A549 (cell line): Measurements from ENCODE around the gene VWA5B1. TPM values are rescaled to one million over a fixed set of nuclear protein-coding genes. Genes with fewer than 3 reads are reported as not detected.

Experiments
- ATAC-seq, 2 experiments: fragments of 200-7000 bp in 1 of 2; fragments of >200 bp in 1 of 2; cut with Nextera tagmentation in 1 of 2; cut with Tn5 transposase in 1 of 2; 3 replicates each; pipeline versions ENCODE4 v1.8.0 to v1.9.1; 2018 to 2020; ENCODE audit warnings: mild to moderate bottlenecking in 1 of 2, moderate library complexity in 1 of 2
- CTCF ChIA-PET: fragments of 300-600 bp; sonication (Branson Sonifier 250); formaldehyde crosslinking; extraction: SDS; loops from one replicate; lab custom pipeline; 2021; ENCODE audit warnings: antibody characterized with exemption, inconsistent platforms; lab: Yijun Ruan, JAX
- POLR2A ChIA-PET: fragments of 350-600 bp; formaldehyde crosslinking; extraction: SDS; loops from one replicate; lab custom pipeline; 2021; ENCODE audit warnings: antibody characterized with exemption, inconsistent platforms; lab: Yijun Ruan, JAX
- DNase-seq, 2 experiments: peaks; one replicate each; pipeline versions ENCODE4 v3.0.0 to v3.0.0-alpha.2; 2011 to 2016; ENCODE audit warnings: low read depth in 1 of 2, low spot score in 1 of 2
- FAIRE-seq: peaks from 2 replicates; lab custom pipeline; 2011; peaks lifted over from hg19 to GRCh38; lab: Jason Lieb, UNC
- H3K27ac ChIP-seq, 2 experiments: fragments of >200 bp; sonication (Bioruptor Twin); formaldehyde crosslinking; 3 replicates each; pipeline ENCODE4 v1.5.1; 2016 to 2017
- H3K4me1 ChIP-seq: fragments of >200 bp; sonication (Bioruptor Twin); formaldehyde crosslinking; 3 replicates; pipeline ENCODE4 v1.6.1; 2016
- H3K4me2 ChIP-seq: fragments of >200 bp; sonication (Bioruptor Twin); formaldehyde crosslinking; 3 replicates; pipeline ENCODE4 v1.6.1; 2016
- H3K4me3 ChIP-seq: fragments of >200 bp; sonication (Bioruptor Twin); formaldehyde crosslinking; 3 replicates; pipeline ENCODE4 v1.5.1; 2016
- H3K9me3 ChIP-seq: fragments of >200 bp; sonication (Bioruptor Twin); formaldehyde crosslinking; 3 replicates; pipeline ENCODE4 v1.6.1; 2016
- CBX8 ChIP-seq: fragments of 200-600 bp; sonication (generic); IDR thresholded peaks from 2 replicates; pipeline ENCODE4 v1.6.1; 2016
- EHF ChIP-seq: fragments of 250-450 bp; sonication (Bioruptor Pico); IDR thresholded peaks from 2 replicates; pipeline ENCODE4 v1.5.0; 2020; ENCODE audit warnings: mild to moderate bottlenecking
- EHMT2 ChIP-seq: fragments of 200-600 bp; sonication (generic); IDR thresholded peaks from 2 replicates; pipeline ENCODE4 v1.6.1; 2016; ENCODE audit warnings: antibody characterized with exemption, low read depth, mild to moderate bottlenecking, moderate library complexity
- FOSB ChIP-seq: fragments of 250-450 bp; sonication (Bioruptor Pico); IDR thresholded peaks from 2 replicates; pipeline ENCODE4 v1.5.0; 2020; ENCODE audit warnings: mild to moderate bottlenecking, moderate library complexity
- FOXS1 ChIP-seq: fragments of 250-450 bp; sonication (Bioruptor Pico); IDR thresholded peaks from 2 replicates; pipeline ENCODE4 v1.5.0; 2020; ENCODE audit warnings: mild to moderate bottlenecking, moderate library complexity
- GATA3 ChIP-seq: IDR thresholded peaks from 2 replicates; pipeline ENCODE4 v1.6.1; 2012; ENCODE audit warnings: borderline replicate concordance
- HEYL ChIP-seq: fragments of 250-450 bp; sonication (Bioruptor Pico); IDR thresholded peaks from 2 replicates; pipeline ENCODE4 v1.8.0; 2021; ENCODE audit warnings: mild to moderate bottlenecking, moderate library complexity
- HOXA7 ChIP-seq: fragments of 250-450 bp; sonication (Bioruptor Pico); IDR thresholded peaks from 2 replicates; pipeline ENCODE4 v1.5.0; 2020; ENCODE audit warnings: mild to moderate bottlenecking, moderate library complexity
- HOXB5 ChIP-seq: fragments of 250-450 bp; sonication (Bioruptor Pico); IDR thresholded peaks from 2 replicates; pipeline ENCODE4 v1.5.0; 2020; ENCODE audit warnings: mild to moderate bottlenecking, moderate library complexity
- KDM1A ChIP-seq: fragments of 200-600 bp; sonication (generic); IDR thresholded peaks from 2 replicates; pipeline ENCODE4 v1.6.1; 2016; ENCODE audit warnings: low read depth, mild to moderate bottlenecking
- KDM5A ChIP-seq: fragments of 200-600 bp; sonication (generic); IDR thresholded peaks from 2 replicates; pipeline ENCODE4 v1.6.1; 2016; ENCODE audit warnings: antibody characterized with exemption, mild to moderate bottlenecking
- MYC ChIP-seq: IDR thresholded peaks from 2 replicates; pipeline ENCODE4 v1.6.1; 2012; ENCODE audit warnings: mild to moderate bottlenecking, inconsistent platforms, low read length, improper control_type of control experiment, borderline replicate concordance
- NPAS2 ChIP-seq: fragments of 250-450 bp; sonication (Bioruptor Pico); IDR thresholded peaks from 2 replicates; pipeline ENCODE4 v1.8.0; 2022; ENCODE audit warnings: mild to moderate bottlenecking, moderate library complexity, borderline replicate concordance
- PHF8 ChIP-seq: fragments of 200-600 bp; sonication (generic); IDR thresholded peaks from 2 replicates; pipeline ENCODE4 v1.6.1; 2016; ENCODE audit warnings: low read depth, mild to moderate bottlenecking, antibody characterized with exemption, moderate library complexity, borderline replicate concordance
- POLR2AphosphoS2 ChIP-seq: conservative IDR thresholded peaks from 2 replicates; pipeline ENCODE4 v1.6.1; 2012; ENCODE audit warnings: low read length, improper control_type of control experiment, inconsistent platforms
- RAD21 ChIP-seq, 2 experiments: fragments of >200 bp in 1 of 2; sonication (Bioruptor Twin) in 1 of 2; formaldehyde crosslinking in 1 of 2; IDR thresholded peaks in 1 of 2; conservative IDR thresholded peaks in 1 of 2; 2 replicates in 1 of 2; 3 replicates in 1 of 2; pipeline ENCODE4 v1.6.1; 2012 to 2018; ENCODE audit warnings: inconsistent platforms in 1 of 2
- RARB ChIP-seq: fragments of 250-450 bp; sonication (Bioruptor Pico); IDR thresholded peaks from 2 replicates; pipeline ENCODE4 v1.8.0; 2021; ENCODE audit warnings: mild to moderate bottlenecking, moderate library complexity
- SMC3 ChIP-seq: fragments of >200 bp; sonication (Bioruptor Twin); formaldehyde crosslinking; IDR thresholded peaks from 3 replicates; pipeline ENCODE4 v1.6.1; 2018; ENCODE audit warnings: inconsistent platforms
- ZSCAN20 ChIP-seq: fragments of 250-450 bp; sonication (Bioruptor Pico); IDR thresholded peaks from 2 replicates; pipeline ENCODE4 v1.8.0; 2022; ENCODE audit warnings: mild to moderate bottlenecking, moderate library complexity
- WGBS: methylation state at CpG from one replicate; pipeline ENCODE4 v1.1.6; 2017; ENCODE audit errors: missing lambda C conversion rate; 5-methylcytosine and 5-hydroxymethylcytosine counted together
- polyA plus RNA-seq, 4 experiments: library from polyadenylated mRNA; depleted of rRNA in 3 of 4; stranded (reverse); fragments of >200 nt; fragmentation: RNase III in 1 of 4; extraction: RNeasy Plus Mini Kit Qiagen cat#74134 plus additional on column Dnase treatment in 1 of 4; gene quantifications; 2 replicates in 3 of 4; 3 replicates in 1 of 4; pipeline ENCODE4 v1.2.3, GENCODE V29; 2011 to 2017
- TF ChIP-seq, protein P1 (sequence below): IDR thresholded peaks from 2 replicates; pipeline ENCODE4 v1.6.1; 2012
- TF ChIP-seq, protein P2 (sequence below): IDR thresholded peaks from 2 replicates; pipeline ENCODE4 v1.6.1; 2012
- TF ChIP-seq, protein P3 (sequence below): IDR thresholded peaks from 2 replicates; pipeline ENCODE4 v1.6.1; 2012; ENCODE audit warnings: low read depth, borderline replicate concordance
- TF ChIP-seq, protein P4 (sequence below): fragments of 250-450 bp; sonication (Bioruptor Pico); IDR thresholded peaks from 2 replicates; pipeline ENCODE4 v1.5.0; 2021; ENCODE audit warnings: mild to moderate bottlenecking, moderate library complexity, borderline replicate concordance

The VWA5B1 gene
- polyA plus RNA-seq, 2 of the 4 experiments (the other 2 are of a cell fraction) = not detected

DNA sequence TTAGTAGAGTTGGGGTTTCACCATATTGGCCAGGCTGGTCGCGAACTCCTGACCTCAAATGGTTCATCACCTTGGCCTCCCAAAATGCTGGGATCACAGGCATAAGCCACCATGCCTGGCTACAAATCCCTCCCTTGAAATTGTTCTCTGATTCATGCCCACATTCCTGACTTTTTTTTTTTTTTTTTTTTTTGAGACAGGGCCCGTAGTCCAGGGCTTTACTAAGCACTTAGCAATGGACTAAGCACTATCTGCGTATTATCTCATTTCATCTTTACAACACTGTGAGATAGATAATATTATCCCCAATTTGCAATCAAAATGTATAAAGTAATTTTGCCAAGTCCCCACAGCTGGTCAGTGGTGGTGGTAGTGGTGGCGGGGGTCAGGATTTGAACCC is 58.9 kb downstream of the VWA5B1 start:
- Histone ChIP-seq H3K9me3 (no peaks in the 10 kb centered on the region), H3K4me2 (no peak overlapping the region), H3K4me3 (no peak overlapping the region), H3K4me1 (no peaks in the 10 kb centered on the region), H3K27ac (no peak overlapping the region)
- POLR2A ChIA-PET = no interaction called here
- TF ChIP-seq HOXB5 (CRISPR knock-in tag) (no peak), CBX8 (no peak), KDM5A (no peak), FOSB (no peak), SMC3 (no peak), RAD21 (conservative IDR thresholded peaks at IDR 0.05 in 1 of 2, IDR thresholded peaks at IDR 0.05 in 1 of 2) (no peak), GATA3 (no peak), NPAS2 (no peak), FOXS1 (CRISPR knock-in tag) (no peak), PHF8 (no peak), ZSCAN20 (CRISPR knock-in tag) (no peak), RARB (CRISPR knock-in tag) (no peak), POLR2AphosphoS2 (no peak), KDM1A (no peak), EHMT2 (no peak)
- TF ChIP-seq, protein P1, sequence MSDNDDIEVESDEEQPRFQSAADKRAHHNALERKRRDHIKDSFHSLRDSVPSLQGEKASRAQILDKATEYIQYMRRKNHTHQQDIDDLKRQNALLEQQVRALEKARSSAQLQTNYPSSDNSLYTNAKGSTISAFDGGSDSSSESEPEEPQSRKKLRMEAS = no peak
- TF ChIP-seq, protein P2, sequence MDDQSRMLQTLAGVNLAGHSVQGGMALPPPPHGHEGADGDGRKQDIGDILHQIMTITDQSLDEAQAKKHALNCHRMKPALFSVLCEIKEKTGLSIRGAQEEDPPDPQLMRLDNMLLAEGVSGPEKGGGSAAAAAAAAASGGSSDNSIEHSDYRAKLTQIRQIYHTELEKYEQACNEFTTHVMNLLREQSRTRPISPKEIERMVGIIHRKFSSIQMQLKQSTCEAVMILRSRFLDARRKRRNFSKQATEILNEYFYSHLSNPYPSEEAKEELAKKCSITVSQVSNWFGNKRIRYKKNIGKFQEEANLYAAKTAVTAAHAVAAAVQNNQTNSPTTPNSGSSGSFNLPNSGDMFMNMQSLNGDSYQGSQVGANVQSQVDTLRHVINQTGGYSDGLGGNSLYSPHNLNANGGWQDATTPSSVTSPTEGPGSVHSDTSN = no peak
- TF ChIP-seq, protein P3, sequence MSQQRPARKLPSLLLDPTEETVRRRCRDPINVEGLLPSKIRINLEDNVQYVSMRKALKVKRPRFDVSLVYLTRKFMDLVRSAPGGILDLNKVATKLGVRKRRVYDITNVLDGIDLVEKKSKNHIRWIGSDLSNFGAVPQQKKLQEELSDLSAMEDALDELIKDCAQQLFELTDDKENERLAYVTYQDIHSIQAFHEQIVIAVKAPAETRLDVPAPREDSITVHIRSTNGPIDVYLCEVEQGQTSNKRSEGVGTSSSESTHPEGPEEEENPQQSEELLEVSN = no peak
- ATAC-seq (no peak), DNase-seq (no peak), FAIRE-seq (no peak)
- 90% methylated on average over 5 of the region's 5 CpGs for WGBS
- CTCF ChIA-PET = no interaction called here

DNA sequence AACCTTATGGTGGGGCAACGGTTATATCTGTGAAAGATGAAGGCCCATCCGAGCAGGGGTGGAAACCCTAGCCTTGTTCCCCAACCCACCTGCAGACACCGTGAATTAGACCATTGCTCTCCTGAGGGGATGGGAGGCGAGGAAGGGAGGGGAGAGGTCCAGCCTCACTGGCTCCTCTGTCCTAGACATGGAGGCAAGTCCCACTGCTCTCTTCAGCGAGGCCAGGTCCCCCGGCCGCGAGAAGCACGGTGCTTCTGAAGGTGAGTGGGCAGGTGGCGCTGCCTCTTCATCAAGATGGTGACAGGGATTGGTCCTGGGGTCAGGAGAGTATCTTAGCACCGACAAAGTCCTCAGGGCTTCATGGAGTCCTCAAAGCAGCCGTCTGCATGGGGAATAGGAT is 59.3 kb downstream of the VWA5B1 start:
- no peak for ATAC-seq
- no peaks in the 10 kb centered on the region for H3K4me1 ChIP-seq
- no peak for DNase-seq
- no peaks in the 10 kb centered on the region for H3K9me3 ChIP-seq
- H3K4me3 ChIP-seq = no peak overlapping the region
- no peak for FAIRE-seq
- H3K4me2 ChIP-seq = no peak overlapping the region
- TF ChIP-seq GATA3 (no peak), FOSB (no peak), POLR2AphosphoS2 (no peak), PHF8 (no peak), HOXA7 (CRISPR knock-in tag) (no peak), EHF (CRISPR knock-in tag) (no peak), HOXB5 (CRISPR knock-in tag) (no peak), MYC (no peak)
- TF ChIP-seq, protein P4, sequence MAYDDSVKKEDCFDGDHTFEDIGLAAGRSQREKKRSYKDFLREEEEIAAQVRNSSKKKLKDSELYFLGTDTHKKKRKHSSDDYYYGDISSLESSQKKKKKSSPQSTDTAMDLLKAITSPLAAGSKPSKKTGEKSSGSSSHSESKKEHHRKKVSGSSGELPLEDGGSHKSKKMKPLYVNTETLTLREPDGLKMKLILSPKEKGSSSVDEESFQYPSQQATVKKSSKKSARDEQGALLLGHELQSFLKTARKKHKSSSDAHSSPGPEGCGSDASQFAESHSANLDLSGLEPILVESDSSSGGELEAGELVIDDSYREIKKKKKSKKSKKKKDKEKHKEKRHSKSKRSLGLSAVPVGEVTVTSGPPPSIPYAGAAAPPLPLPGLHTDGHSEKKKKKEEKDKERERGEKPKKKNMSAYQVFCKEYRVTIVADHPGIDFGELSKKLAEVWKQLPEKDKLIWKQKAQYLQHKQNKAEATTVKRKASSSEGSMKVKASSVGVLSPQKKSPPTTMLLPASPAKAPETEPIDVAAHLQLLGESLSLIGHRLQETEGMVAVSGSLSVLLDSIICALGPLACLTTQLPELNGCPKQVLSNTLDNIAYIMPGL (CRISPR knock-in tag) = no peak
- TF ChIP-seq, all 56 proteins: peak for 0
- ChIA-PET CTCF (no interaction called here), POLR2A (no interaction called here)
- H3K27ac ChIP-seq = no peak overlapping the region
- WGBS = 57% methylated on average over 11 of the region's 12 CpGs

DNA sequence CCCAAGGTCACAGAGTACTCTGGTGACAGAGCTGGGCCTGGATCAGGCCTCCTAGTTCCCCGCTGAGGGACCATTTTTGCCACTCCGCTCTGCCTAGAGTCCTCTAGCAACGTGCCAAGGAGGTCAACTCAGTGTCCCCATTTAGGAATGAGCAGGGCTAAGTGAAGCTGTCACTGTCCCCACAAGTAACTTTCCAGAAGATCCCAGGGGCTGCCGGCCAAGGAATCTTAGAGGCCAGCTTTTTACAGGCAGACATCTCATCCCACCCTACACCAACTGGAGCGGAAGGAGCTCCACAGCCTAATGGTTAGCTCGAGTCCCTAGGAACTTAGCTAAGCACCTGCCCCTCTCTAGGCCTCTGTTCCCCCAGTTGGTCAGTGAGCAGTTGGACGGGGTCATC is 59.7 kb downstream of the VWA5B1 start:
- no peaks in the 10 kb centered on the region for H3K4me1 ChIP-seq
- no peak for DNase-seq
- no peak overlapping the region for H3K4me3 ChIP-seq
- no peak for ATAC-seq
- no peak for TF ChIP-seq HEYL
- no peak overlapping the region for H3K27ac ChIP-seq
- no peak for FAIRE-seq
- H3K9me3 ChIP-seq = no peaks in the 10 kb centered on the region
- WGBS = 73% methylated on average over 6 of the region's 7 CpGs
- POLR2A ChIA-PET = no interaction called here
- H3K4me2 ChIP-seq = no peak overlapping the region
- CTCF ChIA-PET = no interaction called here
